HFF-Myc (cell line): ENCODE data around the gene FAM209B.

Experiments
- DNase-seq: peaks from one replicate; pipeline ENCODE4 v3.0.0-alpha.2; 2011; ENCODE audit warnings: low read depth; ENCODE audit errors: extremely low read depth
- H3K4me3 ChIP-seq: replicated peaks from 2 replicates; pipeline ENCODE4 v1.5.1; 2011; ENCODE audit warnings: low read depth, mild to moderate bottlenecking, control low read depth, low read length
- TF ChIP-seq, protein P1 (sequence below): IDR thresholded peaks from 2 replicates; pipeline ENCODE4 v1.5.1; 2012; ENCODE audit warnings: mild to moderate bottlenecking, low read depth, low read length, control low read depth; ENCODE audit errors: missing control alignments

FAM209B gene

DNA sequence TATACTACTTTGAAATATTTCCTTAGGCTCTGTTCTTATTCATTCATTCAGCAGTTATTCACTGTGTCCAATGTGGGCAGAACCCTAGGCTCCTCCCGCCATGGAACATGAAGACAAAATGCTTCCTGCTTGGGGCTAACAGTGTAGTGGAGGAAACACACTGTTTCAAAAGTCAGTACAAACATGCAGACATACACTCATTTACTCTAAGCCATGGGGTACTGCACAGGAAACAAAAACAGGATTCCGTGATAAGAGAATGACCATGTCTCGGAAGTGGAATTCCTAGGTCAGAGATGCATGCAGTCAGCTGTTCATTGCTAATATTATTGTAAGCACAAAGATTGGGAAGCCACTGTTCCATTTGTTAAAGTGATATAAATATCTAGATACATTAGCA is 26.9 kb upstream of the FAM209B start:
- H3K4me3 ChIP-seq = no peak overlapping the region

DNA sequence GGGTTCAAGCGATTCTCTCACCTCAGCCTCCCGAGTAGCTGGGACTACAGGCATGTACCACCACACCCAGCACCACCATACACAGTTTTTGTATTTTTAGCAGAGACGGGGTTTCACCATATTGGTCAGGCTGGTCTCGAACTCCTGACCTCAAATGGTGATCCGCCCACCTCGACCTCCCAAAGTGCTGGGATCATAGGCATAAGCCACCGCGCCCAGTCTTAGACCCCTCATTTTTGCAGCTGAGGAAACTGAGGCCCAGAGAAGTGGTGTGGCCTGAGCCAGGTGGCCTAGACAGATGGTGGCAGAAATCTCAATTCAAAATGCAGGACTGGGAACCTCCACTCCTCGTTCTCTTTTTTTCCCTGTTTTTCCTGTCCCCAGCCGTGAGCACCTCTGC is 21.1 kb upstream of the FAM209B start:
- no peak for DNase-seq
- TF ChIP-seq, protein P1, sequence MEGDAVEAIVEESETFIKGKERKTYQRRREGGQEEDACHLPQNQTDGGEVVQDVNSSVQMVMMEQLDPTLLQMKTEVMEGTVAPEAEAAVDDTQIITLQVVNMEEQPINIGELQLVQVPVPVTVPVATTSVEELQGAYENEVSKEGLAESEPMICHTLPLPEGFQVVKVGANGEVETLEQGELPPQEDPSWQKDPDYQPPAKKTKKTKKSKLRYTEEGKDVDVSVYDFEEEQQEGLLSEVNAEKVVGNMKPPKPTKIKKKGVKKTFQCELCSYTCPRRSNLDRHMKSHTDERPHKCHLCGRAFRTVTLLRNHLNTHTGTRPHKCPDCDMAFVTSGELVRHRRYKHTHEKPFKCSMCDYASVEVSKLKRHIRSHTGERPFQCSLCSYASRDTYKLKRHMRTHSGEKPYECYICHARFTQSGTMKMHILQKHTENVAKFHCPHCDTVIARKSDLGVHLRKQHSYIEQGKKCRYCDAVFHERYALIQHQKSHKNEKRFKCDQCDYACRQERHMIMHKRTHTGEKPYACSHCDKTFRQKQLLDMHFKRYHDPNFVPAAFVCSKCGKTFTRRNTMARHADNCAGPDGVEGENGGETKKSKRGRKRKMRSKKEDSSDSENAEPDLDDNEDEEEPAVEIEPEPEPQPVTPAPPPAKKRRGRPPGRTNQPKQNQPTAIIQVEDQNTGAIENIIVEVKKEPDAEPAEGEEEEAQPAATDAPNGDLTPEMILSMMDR = no peak
- no peak overlapping the region for H3K4me3 ChIP-seq

More for the DNA sequence above, 26.9 kb upstream of the FAM209B start:
- DNase-seq = no peak
- TF ChIP-seq, protein P1 = no peak

DNA sequence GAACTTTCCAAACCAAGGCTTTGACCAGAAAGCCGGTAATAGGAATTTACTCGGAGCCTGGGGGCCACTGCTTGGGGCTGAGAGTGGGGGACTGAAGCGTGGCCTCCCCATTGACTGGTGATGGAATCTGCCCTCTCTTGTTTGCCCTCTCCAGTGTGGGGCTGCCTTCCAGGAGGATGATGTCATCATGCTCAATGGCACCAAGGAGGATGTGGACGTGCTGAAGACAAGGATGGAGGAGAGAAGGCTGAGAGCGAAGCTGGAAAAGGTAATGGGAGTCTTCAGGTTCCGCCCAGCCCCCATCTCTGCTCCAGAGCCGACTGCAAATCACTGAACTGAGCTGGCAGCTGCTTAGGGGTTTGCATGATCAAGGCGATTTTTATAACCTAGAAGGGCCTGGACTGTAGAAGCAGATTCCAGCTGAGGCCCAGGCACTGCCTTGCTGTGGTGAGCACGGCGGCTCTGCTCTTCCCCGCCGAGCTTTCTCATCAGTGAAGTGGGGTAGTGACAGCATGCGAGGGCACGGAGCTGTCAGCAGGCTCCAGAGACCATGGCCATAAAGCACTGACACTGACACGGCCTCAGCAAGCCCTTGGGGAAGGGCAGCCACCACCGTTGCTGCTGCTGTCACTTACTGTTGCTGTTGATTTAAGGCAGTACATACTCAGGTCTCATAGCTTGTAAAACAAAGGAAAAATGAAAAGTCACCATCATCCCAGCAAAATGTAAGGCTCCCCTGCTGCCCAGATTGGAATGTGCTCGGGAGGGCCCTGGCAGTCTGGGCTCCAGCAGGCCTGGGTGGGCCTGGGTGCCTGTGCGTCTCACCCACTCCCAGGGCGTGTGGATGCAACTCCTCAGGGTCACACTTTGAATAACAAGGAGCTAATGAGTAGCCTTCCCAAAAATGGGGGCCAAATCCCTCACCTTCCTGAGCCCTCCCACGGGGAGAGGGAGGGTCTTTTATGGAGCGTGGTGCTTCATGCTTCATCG is 19.6 kb upstream of the FAM209B start:
- no peak overlapping the region for H3K4me3 ChIP-seq
- TF ChIP-seq, protein P1 = no peak
- no peak for DNase-seq

DNA sequence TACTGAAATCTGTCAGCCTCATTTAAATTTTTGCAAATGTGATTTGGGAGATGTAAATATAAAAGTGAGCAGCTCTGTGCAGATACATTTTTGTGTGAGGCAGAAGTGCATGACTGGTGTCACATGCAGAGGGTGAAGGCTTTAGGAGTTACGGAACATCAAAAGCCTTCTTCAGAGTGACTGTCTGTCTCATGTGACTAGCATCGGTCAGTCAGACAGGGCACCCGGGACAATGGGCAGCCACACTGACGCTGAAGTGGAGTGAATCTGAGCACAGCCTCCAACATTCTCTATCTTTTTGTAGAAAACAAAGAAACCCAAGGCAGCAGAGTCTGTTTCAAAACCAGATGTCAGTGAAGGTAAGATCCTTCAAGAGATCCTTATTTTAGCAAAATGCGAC is 16.4 kb upstream of the FAM209B start:
- no peak overlapping the region for H3K4me3 ChIP-seq
- DNase-seq = no peak
- TF ChIP-seq, protein P1 = no peak

DNA sequence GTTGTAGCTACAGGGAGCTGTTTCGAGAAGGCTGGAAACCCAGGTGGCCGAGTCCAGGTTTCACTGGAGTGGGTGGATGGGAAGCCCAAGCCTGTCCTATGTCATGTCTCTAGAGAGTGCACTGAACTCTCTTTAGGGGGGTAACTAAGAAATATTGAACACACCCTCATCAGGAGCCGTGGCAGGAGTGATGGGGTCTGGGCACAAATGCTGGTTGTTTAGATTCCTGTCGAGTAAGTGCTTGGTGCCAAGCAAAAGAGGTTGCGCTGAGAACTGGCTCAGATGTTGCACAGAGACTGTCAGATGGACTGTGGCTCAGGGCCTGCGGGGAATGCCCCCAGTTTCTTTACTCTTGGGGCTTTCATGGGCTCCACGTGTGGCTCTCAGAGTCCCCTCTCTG is 15.8 kb upstream of the FAM209B start:
- TF ChIP-seq, protein P1 = no peak
- no peak for DNase-seq
- no peak overlapping the region for H3K4me3 ChIP-seq

DNA sequence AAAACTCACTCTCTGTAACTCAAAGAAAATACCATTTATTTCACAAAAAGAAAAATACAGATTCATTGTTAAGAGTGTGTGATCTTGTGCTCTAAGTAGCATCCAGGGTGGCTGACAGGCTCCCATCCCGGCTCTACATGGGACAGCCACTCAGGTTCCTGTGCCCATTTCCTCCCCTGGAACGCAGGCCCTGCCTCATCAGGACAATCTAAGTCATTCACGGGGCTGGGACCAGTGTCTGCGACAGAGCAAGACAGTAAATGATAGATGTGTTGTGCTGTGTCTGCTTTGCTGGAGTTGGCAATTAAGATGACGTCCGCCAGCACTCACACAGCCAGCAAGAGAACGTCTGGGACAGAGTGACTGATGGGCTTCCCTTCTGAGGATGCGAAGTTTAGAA is 15.4 kb upstream of the FAM209B start:
- TF ChIP-seq, protein P1 = no peak
- H3K4me3 ChIP-seq = no peak overlapping the region
- DNase-seq = no peak

DNA sequence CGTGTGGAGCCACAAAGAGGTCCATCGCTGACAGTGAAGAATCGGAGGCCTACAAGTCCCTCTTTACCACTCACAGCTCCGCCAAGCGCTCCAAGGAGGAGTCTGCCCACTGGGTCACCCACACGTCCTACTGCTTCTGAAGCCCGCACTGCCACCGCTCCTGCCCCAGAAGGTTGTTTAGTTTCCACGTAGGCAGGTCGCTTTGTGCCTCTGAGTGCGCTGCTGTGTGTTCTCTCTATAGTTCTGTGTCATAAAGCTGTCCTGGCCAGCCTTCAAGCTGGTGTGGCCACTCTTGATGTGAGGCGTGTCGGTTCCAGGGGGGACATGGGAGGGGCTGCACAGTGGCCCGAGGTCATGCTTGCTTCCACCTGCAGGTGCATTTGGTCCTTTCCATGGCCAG is 14.9 kb upstream of the FAM209B start:
- TF ChIP-seq, protein P1 = no peak
- no peak for DNase-seq
- no peak overlapping the region for H3K4me3 ChIP-seq
